Activated gamma-delta T cell treated with anti-CD3 and anti-CD28 coated beads, Interleukin-2, amount 50 U/mL, for 16 hours (primary cell): ENCODE results near the gene ETNPPL.
"Not testable (repeated sequence)": the region's sequence is repeated elsewhere in the genome, so short reads cannot be mapped to it uniquely, and the experiment has no call there.

Experiments used
- DNase-seq: peaks from one replicate; pipeline ENCODE4 v3.0.0-alpha.2; 2020; ENCODE audit warnings: low read depth

ETNPPL gene

DNA sequence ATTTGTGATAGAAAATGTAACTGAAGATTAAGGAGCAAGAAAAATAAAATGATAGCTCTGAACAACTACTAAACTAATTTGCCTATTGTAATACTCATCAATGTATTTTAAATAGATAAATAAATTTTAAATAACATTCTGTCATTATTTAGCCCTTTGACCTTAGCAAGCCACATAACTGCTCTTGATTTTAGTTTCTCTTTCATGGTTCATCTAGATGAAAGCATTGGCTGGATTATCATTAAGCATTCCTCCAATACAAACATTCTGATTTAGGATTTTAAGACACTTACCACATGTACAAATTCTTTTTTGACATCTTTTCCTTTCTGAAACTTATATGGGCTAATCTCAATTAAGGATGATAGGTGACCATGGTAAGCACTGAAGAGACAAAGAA is 8.5 kb downstream of the ETNPPL start:
- no peak for DNase-seq

DNA sequence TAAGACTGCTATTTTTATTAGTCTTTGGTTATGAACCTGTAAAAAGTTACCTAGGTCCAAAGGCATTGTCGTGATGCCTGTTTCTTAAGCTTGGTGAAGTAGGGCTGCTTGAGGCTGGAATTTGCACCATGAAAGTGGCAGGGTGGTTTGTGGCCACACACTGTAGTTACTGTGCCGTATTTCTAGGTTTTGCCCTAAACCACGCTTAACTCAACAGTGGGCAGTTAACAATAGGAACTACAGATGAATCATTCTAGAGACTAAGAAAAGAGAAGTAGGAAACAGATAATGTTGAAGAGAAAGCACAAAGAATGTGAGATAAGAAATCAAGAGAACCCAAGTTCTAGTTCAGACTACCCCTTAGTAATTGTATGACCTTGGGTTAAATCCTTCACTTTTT is 11.5 kb downstream of the ETNPPL start:
- DNase-seq: no peak

DNA sequence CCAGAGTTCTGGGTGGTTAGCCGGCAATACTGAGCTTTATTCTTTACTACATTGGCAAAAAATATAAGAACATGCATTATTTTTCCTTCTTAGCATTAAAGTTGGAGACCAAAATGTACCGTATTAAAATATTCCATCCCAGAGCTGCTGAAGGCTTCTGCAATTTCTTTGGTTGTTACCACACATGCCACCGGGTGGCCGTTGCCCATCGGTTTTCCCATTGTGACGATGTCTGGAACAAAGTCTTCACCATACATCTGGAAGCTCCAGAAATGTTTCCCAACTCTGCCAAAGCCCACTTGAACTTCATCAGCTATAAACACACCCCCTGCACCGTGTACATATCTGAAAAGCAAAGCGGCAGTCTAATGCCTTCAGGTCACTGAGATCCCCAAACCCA is 13.7 kb downstream of the ETNPPL start:
- no peak for DNase-seq

DNA sequence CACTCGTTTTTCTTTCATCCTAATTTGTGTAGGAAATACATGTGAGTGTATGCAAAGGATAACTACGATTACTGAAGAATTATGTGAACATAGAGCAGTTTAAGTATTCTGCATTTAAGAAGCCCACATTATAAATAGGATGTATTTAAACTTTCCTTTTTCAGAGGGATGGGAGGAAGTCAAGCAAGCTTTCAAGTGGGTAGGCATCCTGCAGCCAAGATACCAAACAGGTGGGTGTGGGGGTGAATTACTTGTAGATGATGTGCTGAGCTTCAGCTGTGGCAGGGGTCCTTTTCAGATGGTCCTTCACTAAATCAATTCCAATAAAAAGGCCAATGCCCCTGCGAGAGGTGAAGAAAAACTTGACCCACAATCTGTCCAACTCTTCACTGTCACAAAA is 16.3 kb downstream of the ETNPPL start:
- DNase-seq: no peak

DNA sequence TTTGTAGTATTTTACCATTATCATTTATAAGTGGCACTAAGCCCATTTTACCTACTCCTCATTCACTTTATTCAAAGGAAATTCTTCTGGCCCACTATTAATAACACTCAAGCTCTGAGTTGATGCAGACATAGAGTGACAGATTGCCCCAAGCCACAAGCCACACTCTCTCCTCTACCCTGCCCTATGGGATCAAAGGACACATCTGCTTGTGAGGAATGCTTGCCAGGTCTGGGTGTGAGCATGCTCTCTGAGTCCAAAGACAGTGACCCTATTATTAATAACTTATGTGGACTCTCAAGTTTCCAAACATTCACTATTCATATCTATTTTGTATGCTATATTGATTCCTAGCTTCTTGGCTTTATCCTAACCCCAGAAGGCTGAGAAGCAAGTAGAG is 18.5 kb downstream of the ETNPPL start:
- DNase-seq: no peak

DNA sequence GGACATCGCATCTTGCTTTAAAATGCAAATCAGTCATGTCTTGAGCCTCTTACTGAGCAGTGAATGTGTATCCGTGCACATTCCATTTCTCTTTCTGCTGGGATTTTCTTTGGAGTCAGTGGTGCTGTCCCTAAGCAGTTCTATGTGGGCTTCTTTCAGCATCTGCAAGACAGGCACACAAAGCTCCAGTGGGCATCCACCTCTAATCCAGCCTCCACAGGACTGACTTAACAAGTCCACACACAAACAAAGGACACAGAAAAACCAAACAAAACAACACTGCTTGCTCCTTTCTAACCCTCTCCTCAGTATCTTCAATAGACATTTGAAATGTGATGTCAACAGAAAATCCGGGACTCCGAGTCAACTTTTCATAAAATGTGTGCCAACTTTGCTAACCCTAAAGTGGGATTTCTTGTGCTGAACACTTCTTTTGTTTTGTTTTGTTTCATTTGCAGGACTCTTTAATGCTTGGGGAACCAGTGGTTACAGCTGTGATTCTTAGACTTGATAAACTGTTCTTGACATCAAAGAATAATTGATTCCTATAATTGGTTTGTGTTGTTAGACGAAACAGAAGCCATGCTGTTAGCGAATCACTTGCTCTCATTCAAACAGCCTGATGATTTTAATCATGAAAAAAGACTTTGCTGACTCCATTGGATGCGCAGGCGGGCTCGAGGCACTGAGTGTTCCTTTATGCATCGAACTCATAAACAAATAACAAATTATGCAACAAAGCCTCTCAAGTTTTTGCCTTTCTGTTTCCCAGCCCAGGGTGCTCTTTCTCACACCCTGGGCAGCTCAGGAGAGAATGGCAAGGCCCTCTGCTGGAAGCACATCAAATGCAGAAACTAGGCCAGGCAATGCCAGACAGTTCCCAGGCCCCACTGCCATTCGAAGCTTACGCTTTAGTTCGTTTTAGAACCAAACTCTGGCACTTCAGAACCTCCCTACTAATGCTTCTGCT is 20.1 kb downstream of the ETNPPL start:
- no peak for DNase-seq

DNA sequence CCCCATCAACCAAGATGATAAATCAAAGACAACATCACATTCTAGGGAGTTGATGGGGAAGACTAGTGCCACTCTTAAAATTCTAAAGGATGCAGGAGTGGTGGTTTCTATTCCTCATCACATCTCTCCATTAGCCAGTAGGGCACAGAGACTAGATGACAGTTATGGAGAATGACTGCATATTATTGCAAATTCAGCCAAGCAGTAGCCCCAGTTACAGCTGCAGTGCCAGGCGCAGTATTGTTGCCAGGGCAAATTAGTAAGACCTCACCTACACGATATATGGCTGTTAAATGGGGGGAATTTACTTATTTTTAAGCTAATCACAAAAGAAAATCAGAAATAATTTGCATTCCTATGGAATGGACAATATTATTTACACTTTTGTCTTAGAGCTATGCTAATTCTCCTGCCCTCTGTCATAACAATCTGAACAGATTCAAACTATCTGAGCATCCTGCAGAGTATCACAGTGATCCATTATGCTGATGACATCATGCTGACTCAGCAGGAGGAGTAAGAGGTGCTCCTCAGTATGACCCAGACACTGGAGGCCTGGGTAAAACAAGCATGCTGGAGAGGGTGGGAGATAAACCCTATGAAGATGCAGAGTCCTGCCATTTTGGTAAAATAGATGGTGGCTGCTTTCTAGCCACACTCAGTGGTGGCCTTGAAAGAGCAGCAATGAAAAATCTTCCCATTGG is 24.7 kb downstream of the ETNPPL start:
- DNase-seq: no peak

DNA sequence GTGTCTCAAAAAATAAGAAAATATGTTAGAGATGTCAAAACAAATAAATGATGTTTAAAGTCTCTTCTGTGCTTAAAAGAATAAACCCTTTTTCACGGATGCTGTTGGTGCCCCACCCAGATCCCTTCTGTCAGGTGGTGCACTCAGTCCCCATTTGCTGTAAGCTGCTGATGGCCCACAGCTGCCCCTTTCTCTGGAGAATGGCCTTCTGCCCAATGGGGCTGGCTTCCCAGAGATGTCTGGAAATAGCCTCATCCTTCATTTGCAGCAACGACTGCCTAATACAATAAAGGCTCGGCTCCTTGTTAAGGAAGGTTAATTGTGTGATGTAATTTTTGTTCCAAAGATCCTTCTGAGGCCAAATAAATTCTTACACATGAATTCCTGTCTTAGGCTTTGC is 31.8 kb downstream of the ETNPPL start:
- DNase-seq: no peak

DNA sequence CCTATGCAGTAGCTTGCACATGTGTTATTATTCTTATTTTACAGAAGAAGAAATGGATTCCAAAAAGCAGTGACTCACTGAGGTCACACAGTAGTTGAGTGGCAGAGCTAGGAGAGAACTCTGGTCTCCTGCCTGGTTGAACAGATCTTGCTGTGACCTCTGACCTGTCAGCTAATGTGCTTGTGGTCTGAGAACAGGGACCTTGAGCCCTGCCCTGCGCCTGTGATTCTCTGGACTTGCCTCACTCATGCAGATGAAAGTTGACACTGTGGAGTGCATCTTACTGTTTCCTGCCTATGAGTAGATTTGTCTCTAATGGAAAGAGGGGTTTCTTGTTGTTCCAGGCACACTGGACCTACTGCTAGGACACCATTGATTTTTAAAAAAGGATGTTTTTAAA is 32.3 kb downstream of the ETNPPL start:
- no peak for DNase-seq

DNA sequence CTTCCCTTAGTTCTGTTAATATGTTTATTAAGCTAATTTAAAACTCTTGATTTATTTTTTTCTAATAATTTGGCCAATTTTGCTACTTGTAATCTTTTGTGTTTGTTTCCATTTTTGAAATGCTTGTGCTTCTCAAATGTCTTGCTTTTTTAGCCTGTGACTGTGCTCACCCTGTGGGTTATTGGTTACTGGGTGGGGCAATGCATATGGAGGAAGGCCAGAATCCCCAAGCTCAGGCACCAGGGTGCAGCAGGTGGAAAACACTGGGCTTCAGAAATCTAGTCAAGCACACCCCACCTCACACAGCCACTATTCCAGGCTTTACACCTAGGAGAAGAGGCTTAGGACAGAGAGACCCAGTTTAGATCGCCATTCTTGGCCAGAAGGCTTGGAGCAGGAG is 33.1 kb downstream of the ETNPPL start:
- DNase-seq: no peak

DNA sequence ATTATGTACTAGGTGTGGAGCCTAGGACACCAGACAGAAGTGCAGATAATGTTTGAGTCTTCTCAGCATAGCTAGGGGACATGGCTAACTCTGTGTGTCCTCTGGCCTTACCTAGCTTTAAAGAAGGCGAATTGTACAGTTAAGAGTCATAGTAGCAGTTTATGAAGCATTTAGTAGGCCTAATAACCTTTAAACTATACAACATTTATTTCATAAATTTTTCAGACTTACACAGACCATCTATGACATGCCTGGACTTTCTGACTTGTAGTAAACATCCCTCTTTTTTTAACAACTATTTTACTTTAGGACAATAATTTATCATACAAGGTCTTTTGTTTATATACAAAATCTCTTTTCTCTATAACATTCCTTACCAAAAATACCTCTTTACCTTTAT is 37.4 kb downstream of the ETNPPL start:
- no peak for DNase-seq

DNA sequence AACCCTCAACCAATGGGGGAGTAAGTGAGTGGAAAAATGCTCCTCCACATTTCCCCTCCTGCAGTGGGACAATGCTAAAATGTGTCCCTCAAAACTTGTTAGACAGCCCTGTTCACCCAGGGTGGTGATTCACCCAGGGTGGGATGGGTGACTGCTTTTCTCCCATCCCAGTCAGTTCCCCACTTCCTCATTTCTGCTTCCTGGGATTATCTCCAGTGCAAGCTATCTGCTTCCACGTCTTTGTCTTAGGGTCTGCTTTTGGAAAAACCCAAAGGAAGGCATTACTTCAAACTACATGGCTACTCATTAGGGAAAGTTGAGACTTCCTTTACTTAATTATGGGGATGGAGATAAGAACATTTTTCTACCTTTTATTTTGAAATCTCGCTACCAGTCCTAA is 45.5 kb downstream of the ETNPPL start:
- no peak for DNase-seq

DNA sequence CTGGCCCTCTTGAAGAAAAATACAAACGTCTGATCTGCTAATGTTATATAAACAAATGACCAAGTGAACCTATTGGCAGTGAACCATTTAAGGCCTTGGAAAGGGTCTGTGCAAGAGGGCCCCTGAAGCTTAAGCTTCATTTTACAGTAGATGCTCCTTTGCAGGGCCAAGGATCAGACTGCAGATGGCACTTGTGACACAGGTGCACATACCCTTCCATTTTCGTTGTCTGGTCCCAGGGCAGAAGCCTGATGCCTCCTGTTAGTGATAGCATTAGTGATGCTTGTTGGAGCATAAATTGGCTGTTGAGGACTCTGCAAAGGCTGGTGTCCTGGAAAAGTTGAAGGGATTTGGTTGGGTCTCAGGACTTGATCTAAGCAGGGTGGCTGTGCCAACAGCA is 46.5 kb downstream of the ETNPPL start:
- DNase-seq: no peak

DNA sequence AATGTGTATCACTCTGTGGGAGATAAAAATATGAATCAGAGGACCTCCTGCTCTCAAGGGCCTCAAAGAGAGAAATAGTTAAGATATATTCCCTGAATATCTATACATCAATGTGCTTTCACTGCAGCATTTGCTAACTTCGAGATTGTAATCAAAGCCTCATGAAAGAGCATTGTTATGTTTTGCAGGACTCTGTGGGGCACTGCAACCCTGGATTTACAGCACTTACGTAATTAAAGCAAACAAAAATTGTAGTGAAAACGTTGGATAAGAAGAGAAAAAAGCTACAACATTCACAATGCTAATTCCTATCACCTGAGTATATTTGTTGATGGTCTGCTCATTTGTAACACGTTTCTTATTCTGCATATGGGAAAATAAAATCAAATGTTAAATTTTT is 48.0 kb downstream of the ETNPPL start:
- no peak for DNase-seq

DNA sequence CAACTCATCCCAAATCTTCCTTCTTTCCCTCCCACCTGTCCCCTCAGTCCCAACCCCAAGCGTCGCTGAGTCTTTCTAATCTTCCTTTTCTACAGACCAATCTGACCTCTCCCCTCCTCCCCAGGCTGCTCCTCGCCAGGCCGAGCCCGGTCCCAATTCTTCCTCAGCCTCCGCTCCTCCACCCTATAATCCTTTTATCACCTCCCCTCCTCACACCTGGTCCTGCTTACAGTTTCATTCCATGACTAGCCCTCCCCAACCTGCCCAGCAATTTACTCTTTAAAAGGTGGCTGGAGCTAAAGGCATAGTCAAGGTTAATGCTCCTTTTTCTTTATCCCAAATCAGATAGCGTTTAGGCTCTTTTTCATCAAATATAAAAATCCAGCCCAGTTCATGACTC is 52.3 kb downstream of the ETNPPL start:
- DNase-seq: not testable (repeated sequence)

DNA sequence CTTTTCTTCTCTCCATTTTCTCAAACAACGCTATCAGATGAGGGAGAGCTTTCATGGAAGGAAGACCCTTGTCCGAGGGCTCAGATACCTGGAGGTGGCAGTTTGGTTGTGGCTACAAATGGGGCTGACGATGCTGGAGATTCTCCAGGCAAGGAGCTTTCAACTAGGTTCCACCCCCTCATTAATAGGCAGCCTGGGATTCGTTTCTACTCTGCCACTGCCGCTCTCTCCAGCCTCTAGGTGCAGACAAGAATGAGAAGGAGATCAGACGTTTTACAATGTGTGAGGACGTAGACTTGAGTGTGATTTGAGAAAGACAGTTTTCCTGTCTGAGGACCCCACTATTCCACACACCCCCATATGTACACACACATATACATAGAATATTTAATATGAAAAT is 53.1 kb downstream of the ETNPPL start:
- DNase-seq: no peak

DNA sequence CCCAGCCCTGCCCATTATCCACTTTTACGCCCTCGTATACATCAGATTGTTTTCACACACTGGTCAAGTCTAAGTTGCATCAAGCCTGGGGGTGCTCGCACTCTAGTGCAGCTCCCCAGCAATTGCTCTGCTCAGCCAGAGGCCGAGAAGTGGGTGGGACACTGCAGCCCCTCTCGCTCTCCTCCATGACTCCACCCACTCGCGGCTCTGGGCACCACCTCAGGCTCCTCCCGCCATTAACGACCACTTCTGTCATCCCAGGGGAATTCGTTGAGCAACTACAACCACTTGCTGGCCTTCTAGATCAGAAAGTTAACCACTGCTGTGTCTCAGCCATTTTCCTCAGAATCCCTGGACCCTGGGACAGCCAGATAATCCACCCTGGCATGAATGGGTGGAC is 53.6 kb downstream of the ETNPPL start:
- no peak for DNase-seq

DNA sequence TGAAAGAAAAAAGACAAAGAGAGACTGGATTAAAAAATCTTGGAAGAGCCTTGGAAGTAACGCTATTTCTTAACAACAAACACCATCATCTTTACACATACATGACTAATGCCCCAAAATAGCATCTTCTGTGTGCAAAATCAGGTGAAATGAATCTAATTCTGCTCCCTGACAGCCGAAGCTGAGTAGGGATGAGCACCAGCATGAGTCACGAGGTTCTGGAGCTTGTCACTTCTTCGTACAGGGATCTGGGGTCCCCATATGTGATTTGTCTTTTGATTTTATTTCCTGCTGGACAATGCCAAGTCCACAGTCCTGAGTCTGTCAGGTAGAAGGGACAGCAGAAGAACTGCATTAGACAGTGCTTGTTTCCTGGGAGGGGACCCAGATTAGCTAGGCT is 56.6 kb downstream of the ETNPPL start:
- no peak for DNase-seq

DNA sequence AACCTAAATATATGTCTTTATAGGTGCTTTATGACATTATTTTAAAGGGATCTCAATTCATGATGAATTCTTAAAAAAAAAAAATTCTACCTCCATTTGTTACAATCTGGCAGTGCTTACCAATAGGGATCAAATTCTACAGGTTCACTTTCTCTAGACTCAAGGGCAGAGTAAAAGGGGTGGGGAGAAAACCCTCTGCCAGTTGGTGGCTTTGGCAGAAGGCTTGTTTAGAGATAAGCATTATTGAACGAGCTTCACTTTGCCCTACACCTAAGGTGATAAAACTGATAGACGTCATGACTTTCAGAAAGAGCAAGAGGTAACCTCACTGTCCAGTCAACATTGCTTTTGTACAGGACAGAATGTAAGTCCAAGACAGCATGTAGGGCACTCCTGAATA is 58.9 kb downstream of the ETNPPL start:
- no peak for DNase-seq

DNA sequence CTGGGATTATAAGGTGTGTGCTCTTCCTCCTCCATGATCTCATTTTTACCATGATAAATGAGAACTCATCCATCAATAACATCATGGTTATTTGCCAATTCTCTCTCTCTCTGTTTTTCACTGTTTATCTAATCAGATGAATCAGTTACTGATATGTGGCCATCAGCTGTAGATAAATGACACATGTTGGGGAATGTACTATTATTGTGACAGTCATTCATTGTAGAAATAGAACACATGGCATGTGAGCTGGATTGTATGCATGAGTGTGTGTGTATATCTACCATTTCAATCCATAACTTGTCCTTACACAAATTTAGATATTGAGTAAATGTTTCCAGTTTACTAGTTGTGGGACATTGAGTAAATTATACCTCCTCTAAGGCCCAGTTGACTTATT is 59.5 kb downstream of the ETNPPL start:
- DNase-seq: no peak

DNA sequence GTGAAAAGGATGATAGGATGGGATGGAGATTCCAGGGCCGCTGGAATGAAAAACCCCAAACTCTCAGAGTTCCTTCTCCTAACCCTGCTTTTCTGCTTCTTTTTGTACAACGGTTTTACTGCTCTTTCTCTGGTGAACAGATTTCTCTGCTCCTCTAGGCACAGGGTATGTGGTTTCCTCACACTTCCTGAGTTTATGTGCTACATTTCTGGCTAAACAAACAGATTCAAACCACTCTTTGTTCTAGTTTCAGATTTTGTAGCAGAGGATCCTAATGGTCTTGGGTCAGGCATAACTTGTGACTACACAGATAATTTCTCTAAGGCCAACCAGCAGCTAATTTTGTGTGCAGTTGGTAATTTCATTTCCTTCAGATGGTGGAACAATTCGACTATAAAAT is 59.9 kb downstream of the ETNPPL start:
- no peak for DNase-seq

DNA sequence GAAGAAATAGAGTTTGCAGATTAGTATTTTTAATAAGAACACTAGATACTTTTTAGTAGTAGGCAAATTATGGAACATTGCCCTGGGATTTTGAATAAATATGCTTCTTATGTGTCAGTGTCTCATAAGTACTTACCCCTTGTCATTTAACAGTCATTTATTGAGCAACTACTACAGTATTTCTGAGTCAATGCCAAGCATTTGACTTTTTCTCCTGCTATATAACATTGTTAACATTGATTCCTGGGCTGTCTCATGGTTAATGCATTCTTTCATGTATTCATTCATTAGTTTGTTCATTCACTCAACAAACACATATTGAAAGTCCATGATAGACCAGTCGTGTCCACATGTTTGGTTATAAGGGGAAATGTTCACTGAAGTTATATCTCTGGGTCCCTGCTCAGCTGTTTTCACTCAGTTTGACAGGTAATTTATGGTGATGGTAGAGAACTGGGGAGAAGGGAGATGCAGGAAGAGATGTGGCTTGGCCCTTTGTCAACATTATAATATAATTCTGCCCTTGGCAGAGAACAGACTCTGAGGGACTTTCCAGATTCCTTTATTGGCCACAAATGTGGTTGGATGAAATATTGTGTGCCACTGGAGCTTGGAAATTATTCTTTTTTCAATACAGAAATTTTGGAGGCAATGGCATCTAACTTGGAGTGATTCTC is 62.6 kb downstream of the ETNPPL start:
- no peak for DNase-seq

DNA sequence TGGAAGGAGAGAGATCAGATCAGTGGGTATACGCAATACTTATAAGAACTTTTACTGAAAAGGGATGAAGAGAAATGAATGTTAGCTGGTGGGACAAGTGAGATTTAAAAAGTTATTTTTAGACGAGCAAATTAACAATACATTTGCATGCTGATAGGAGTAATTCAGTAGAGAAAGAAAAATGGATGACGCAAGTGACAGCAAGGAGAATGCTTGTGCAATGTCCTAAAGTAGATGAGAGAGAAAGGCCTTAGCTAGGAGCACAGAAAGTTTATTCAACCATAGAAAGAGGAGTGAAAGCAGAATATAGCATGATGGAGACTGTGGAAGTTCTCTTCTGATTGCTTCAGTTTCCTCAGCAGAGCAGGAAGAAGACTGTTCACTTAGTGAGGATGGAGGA is 66.7 kb downstream of the ETNPPL start:
- no peak for DNase-seq
